Uterus (tissue), 2 donors: Measurements from ENCODE around the gene TNIP1.

Experiments
- POLR2A ChIP-seq, 2 donors: fragments of 450-650 bp; IDR thresholded peaks; one replicate each; pipeline ENCODE4 v1.6.1; 2016; ENCODE audit warnings: antibody characterized with exemption in 2 of 2, mild to moderate bottlenecking in 1 of 2, moderate library complexity in 1 of 2
- TF ChIP-seq, protein P1 (sequence below), 4 experiments: fragments of 200-600 bp in 2 of 4; fragments of 450-650 bp in 2 of 4; sonication (generic) in 2 of 4; IDR thresholded peaks; one replicate each; pipeline ENCODE4 v1.5.1; 2016 to 2019; ENCODE audit warnings: antibody characterized with exemption in 4 of 4, mild to moderate bottlenecking in 2 of 4, moderate library complexity in 1 of 4

DNA sequence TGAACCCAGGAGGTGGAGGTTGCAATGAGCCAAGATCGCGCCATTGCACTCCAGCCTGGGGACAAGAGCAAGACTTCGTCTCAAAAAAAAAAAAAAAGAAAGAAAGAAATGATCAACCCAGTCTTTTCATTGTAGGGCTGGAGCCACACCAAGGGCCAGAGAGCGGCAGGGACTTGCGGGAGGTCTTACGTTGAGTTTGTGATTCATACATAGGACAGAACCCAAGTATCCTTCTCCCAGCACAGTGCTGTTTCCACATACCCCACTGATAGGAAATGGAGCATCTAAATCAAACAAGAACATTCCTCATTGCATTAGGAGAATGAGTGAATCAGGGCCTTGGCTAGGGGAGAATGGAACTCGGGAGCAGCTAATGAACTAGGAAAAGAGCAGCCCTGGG, 3.5 kb upstream of the TNIP1 start:
- TF ChIP-seq, protein P1, sequence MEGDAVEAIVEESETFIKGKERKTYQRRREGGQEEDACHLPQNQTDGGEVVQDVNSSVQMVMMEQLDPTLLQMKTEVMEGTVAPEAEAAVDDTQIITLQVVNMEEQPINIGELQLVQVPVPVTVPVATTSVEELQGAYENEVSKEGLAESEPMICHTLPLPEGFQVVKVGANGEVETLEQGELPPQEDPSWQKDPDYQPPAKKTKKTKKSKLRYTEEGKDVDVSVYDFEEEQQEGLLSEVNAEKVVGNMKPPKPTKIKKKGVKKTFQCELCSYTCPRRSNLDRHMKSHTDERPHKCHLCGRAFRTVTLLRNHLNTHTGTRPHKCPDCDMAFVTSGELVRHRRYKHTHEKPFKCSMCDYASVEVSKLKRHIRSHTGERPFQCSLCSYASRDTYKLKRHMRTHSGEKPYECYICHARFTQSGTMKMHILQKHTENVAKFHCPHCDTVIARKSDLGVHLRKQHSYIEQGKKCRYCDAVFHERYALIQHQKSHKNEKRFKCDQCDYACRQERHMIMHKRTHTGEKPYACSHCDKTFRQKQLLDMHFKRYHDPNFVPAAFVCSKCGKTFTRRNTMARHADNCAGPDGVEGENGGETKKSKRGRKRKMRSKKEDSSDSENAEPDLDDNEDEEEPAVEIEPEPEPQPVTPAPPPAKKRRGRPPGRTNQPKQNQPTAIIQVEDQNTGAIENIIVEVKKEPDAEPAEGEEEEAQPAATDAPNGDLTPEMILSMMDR (IDR thresholded peaks at IDR 0.05), result no peak
- no peak for TF ChIP-seq POLR2A (IDR thresholded peaks at IDR 0.05)
